ENCODE results near the gene DTNA.
"Not testable (repeated sequence)": the region's sequence is repeated elsewhere in the genome, so short reads cannot be mapped to it uniquely, and the experiment has no call there.

The DTNA gene

DNA sequence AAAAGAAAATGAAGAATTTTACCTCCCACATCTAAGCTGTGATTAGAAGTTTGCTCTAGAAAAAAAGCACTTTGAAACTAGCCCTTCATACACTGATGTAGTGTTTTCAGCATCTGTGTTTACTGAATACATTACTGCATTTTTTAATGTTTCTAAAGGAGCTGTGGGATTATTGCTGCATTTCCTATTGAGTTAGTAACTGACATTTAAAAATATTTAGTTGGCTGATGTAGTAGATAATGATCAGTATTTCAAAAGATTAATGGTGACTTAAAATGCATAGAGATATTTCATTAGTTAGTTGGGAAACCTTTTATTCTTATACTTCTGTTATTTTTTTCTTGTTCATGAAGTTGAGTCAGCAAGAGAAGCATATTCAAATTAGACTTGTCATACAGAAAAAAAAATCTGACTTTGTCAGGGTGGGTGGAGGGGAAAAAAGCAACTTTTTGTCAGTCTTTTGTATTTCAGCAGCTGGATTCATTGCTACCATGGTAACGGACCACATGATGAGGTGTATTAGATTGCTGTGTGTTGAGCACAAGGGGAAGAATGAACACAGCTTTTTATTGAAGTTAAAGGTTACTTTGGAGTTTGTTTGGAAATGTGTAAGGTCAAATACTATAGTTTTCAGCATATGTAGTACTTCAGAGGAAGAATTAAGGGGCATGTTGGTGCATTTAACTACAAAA, at the start of gene DTNA:
DTNA (plus strand) TSS at position 549 of the 692 bp plus-strand sequence. CDS start 45,679 bp downstream, outside the sequence.
- peak; percentile 50 for DNase-seq (ENCODE audit: low read depth)

DNA sequence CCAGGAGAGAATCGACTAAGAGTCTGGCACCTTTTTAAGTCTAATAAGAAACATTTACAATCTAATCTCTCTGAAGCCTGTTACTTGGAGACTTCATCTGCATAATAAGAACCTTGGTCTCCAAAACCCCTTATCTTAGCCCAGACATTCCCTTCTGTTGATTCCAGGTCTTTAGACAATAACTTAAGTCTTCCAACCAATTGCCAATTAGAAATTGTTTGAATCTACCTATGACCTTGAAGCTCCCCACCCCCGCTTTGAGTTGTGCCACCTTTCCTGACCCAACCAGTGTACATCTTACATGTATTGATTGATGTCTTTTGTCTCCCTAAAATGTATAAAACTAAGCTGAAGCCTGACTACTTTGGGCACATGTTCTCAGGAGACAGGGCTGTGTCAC, 49.5 kb upstream of the DTNA start:
- DNase-seq (ENCODE audit: low read depth), result no peak

DNA sequence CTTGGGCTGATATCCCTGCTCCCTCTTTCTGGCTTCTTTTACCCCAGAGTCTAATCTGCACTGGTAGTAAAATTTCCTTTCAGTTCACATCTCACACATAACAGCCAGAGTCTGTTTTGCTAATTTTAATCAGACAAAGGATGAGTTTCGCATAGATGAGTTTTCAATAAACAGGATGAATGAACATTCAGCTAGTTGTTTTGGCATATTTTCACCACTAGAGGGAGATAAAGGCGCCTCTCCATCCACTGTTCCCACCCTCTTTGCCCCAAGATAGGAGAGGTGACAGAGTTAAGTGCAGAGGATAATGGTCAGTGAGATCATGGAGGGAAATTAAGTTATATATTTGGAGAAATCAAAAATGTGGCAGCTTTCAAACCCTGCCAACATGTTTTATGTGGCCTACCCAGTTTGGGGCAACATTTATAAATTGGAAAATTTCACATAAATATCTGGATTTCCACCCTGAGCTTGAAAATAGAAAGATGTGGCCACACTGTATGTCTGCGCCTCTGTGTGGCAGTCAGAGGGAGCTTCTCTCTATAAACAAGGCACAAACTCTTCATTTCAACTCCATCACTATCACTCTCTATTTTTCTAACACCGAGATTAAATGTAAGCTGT, 48.5 kb upstream of the DTNA start:
- peak; percentile 41 for DNase-seq (ENCODE audit: low read depth)

DNA sequence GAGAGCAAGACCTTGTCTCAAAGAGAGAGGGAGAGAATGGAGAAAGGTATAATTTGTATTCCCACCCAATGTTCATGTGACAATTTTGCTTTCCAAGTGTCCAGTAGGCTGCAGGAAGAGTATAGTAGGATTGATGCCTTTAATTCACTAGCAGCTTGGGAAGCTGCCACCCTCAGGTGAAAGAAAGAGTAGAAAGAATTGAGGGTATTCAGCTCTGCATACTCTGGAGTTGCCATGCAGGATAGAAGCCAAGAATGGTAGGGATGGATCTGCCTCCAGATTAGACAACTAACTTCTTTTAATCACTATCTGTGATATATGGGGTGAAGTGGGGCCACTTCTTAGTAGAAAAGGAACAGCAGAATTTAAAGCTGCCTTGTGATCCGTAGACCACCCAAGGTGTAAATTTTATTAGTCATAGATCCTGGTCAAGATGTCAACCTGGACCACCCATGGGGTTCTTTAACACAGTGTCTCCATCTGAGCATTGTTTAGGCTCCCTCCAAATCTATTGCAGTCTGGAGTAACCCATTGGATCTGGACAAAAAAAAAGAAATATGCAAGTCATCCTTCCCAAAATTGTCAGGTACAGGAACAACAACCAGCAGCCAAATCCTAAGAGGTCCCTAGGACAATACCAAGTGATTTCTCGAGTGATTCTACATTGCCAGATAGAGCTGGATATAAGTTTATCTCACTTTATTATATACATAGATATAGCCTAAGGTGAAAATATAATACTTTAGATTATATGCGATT, 33.1 kb upstream of the DTNA start:
- DNase-seq (ENCODE audit: low read depth), result no peak

DNA sequence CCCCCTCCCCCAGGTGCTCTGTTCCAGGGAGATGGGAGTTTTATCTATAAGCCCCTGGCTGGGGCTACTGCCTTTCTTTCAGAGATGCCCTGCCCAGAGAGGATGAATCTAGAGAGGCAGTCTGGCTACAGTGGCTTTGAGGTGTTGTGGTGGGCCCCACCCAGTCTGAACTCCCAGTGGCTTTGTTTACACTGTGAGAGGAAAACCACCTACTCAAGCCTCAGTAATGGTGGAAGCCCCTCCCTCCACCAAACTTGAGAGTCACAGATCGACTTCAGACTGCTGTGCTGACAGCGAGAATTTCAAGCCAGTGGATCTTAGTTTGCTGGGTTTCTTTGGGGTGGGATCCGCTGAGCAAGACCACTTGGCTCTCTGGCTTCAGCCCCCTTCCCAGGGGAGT, 20.3 kb upstream of the DTNA start:
- not testable (repeated sequence) for DNase-seq (ENCODE audit: low read depth)

DNA sequence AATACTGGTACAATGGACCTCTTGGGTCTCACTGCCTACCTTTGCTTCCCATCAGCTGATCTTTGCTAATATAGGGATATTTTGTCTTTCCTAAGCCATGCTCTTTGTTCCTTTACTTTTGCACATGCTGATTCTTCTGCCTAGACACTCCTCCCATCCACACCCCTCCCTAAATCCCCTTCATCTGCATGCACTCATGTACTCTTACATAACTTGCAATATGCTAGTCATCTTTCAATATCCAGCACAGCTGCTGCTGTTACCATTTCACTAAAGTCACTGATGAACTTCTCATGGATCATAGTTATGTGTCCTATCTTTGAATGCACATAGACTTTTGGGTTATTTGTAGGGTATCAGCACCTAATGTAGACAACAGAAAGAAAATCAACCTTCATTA, 18.5 kb upstream of the DTNA start:
- no peak for DNase-seq (ENCODE audit: low read depth)

DNA sequence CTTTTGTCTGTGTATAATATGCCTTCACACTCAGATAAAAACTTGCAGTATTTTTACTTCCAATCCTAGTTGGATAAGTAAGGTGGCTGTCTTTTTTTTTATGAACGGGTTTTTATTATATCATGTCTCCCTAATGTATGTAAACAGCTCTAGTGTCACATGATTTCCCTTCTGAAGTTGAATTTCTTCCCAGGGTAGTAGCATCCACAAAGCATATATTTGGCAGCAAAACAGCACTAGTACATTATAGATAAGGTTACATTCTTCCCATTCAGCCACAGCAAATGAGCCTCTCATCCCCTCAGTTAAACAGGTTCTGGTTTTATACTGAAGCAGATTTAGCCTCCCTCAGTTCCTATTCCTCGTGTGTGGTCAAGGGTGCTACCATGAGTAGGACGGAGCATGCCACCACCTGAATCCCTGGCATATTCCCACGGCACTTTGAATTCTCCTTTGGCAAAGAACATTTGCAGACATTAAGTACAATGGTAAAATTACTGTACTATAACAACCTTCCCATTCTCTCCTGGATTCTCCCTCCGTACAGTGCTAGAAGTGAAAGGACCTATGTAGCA, 15.4 kb upstream of the DTNA start:
- DNase-seq (ENCODE audit: low read depth), result no peak

DNA sequence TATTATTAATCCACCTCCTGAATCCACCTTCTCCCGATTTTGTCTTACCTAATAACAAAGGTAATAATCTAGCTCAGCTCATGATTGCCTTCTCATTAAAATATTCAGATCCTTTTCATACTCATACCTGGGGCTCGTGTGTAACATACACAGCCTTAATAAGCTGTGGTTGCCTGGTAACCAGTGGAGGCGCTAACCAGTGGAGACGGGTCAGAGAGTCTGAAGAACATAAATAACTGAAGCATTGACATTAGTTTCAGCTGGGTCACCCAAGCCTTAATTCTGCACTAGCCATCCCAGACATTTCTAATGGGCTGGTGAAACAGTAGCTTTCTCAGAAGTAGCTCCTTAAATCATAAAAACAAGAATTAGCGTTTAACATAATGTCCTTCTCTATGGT, 14.8 kb upstream of the DTNA start:
- no peak for DNase-seq (ENCODE audit: low read depth)

DNA sequence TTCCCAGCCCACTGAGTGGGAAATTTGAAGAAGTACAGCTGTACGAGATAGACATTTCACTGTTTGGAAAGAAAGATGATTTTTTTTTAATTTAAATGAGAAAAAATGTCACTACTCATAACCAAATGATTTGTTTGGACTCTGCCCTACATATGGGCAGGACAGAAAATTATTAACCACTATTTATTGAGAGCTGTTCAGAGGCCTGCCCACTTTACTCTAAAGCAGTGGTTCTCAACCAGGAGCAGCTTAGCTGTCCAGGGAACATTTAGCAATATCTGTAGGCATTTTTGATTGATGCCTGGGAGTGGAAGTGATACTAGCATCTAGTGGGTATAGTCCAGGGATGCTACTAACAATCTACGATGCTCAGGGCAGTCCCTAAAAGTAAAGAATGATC, 13.4 kb upstream of the DTNA start:
- no peak for DNase-seq (ENCODE audit: low read depth)

DNA sequence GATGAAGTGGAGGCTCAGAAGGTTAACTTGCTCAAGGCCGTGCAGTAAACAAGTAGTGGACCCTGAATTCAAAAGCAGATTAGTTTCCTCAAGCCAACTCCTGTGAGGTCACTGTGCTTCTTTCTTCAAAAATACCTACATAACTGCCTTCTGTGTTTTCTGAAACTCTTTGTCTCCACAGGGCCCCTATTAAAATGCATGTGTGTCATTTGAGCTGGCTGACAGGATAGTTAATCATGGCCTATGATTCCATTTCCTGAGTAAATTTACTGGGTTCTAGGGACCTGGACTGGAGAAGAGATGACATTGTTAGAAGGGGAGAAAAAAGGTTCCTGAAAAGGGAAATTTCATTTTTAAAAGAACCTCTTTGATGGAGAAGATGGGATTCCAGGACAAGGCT, 12.9 kb upstream of the DTNA start:
- DNase-seq (ENCODE audit: low read depth), result no peak

DNA sequence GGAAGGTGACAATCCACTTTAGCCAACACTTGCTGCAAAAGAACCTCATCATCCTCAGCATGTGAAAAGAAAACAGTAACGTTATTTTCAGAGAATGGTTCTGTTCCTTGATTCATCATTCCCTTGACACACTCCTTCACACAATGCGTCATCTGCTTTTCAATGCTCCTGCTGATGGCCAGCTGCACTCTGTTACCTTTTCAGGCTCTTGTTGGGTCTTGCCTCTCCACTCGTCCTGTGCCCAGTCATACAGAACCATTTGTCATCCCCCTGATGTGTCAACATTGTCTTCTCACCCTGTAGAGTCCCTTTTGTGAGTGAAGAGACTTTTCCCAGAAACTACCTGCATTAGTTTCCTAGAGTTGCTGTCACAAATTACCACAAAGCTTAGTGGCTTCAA, 12.2 kb upstream of the DTNA start:
- no peak for DNase-seq (ENCODE audit: low read depth)

DNA sequence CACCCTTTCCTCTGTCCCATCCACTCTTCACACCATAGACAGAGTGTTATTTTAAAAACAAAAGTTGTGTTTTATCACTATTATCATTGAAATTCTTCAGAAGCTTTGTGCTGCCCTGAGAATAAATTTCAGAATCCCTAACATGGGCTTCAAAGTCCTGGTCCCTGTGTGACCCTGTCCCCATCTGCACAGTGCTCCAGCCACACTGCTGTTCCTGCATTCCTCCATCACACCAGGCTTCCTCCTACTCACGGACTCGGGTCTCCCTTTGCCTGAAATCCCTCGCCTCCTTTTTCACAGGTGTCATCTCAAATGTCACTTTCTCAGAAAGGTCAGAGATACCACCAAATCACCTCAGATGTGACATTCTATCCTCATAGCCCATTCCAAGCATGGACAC, 8.2 kb upstream of the DTNA start:
- no peak for DNase-seq (ENCODE audit: low read depth)

DNA sequence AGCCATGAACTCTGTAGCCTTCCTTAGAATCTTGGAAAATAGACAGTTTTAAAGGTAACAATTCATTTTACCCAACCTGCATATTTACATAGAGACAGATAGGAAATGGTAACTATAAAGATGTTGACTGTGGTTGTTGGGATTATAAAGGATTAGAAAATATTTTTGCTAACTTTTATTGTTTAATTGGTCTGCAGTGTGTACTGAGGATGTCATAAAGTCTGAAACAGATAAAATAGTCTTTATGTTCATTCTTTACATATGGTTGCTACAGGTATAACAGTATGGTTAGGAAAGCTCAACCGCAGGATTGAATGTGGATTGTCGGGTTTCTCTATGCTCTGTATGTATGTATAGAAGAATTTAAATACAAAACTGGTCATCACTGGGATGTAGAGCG, 7.3 kb upstream of the DTNA start:
- DNase-seq (ENCODE audit: low read depth), result no peak

DNA sequence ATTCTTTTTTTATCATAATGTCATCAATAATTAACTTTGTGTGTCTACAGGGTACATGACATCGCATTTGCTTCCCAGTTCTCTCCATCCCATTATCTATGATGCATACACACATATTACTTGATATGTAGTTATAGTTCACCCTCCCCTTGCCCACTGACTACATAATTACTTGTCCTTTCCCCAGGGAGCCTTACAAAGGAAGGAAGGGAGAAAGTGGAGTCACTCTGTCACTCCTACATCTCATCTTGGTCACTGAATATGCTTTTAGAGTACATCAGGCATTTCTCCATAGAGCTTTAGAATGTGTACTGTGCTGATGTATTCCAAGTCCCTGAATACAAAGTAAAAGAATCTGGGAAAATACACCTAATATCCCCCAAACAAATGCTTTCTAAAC, 6.0 kb upstream of the DTNA start:
- no peak for DNase-seq (ENCODE audit: low read depth)

DNA sequence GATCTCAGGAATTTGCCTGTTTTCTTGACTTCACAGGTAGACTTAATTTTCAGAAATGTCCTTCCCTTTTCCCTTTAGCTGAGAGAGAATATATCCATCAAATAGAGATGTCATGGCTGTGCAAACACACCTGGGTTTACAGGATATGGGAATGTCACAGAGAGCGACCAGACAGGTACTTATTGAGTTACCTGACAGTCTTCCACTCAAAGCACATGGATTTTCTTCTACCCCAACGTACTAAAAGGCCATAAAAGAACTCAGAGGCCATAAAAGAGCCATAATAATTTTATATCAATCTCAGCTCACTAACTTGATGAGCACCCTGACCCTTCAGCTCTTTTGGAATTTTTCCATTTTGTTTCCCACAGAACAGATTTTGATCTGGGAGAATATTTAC, 5.3 kb upstream of the DTNA start:
- no peak for DNase-seq (ENCODE audit: low read depth)

DNA sequence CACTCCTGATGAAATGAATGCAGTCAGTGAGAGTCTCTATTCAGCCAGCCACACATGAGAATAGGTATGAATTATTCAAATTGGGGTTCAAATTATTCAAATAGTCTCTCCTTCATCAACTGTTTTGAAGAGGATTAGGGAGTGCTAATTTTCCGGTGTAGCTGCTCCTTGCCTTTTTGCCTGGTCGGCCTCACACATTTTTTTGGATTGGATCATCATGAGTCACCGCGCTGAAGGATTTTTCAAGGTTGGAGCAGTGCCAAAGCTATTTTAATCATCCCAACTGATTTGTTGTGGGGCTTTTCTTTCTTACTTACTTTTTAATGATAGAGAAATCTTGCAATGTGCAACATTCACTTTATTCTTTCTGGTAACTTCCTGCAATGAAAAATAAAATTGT, 2.4 kb upstream of the DTNA start:
- DNase-seq (ENCODE audit: low read depth), result peak; percentile 85

DNA sequence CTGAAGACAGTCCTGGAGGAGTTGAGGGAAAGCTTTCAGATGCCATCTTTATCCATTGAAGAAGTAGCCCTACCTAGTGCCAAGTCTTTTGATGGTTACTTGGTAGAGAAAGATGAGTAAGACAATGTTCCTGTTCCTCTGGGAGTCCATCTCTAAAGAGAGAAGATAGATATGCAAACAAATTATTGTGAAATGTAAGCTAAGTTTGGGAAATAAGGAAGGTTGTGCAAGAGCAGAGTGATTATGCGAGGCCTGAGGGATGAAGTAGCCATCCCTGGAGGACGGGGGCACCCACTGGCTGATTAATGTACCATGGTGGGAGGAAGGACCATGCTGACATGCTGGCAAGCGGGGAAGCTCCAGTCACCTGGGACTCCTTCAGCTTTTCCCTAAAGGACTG, 994 bp upstream of the DTNA start:
- no peak for DNase-seq (ENCODE audit: low read depth)

DNA sequence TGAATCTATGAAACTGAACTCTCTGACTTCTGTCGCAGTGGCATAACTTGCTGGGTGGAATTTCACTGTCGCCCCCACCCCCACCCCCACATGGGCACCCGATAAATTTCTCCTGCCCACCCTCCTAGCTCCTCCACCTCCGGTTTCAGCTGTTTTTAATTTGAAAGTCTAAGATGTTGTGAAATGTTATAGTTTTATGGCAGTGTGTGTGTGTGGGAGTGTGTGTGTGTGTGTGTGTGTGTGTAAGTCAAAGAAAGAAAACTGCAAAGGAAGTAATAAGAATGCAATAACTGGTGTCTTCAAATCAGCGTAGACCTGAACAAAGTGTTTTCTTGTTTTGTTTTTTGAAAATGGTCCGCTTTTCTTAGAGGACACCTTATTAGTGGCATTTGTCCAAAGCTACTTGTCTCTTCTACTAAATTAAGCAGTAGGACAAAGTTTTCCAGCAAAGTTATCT, 388 bp downstream of the DTNA start:
- DNase-seq (ENCODE audit: low read depth), result no peak

DNA sequence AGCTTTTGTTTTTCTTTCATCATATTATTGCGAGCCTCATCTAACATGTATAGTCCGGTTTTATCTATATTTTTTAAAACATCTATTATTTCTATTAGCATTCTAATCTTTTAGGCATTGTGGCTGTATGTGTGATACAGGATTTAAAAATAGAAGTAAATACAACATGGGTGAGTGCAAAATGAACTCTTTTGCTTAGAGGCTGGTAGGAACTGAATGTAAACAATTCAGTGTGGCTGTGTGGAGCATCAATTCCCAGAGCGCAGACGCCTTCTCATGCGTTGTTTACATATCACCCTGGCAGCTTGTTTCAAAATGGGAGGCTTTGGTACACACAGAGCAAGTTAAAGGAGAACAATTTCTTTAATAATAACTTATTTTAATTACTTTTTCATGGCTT, 836 bp downstream of the DTNA start:
- DNase-seq (ENCODE audit: low read depth), result no peak

DNA sequence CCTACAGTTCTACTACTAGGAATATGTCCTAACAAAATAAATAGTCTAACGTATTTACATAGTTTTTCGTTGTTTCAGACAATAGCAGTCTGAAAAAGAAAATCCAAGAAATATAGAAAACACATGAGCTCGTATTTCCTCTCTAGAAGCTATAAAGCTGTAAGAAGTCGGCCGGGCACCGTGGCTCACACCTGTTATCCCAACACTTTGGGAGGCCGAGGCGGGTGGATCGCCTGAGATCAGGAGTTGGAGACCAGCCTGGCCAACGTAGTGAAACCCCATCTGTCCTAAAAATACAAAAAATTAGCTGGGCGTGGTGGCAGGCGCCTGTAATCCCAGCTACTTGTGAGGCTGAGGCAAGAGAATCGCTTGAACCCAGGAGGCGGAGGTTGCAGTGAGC, 6.0 kb downstream of the DTNA start:
- DNase-seq (ENCODE audit: low read depth), result not testable (repeated sequence)

DNA sequence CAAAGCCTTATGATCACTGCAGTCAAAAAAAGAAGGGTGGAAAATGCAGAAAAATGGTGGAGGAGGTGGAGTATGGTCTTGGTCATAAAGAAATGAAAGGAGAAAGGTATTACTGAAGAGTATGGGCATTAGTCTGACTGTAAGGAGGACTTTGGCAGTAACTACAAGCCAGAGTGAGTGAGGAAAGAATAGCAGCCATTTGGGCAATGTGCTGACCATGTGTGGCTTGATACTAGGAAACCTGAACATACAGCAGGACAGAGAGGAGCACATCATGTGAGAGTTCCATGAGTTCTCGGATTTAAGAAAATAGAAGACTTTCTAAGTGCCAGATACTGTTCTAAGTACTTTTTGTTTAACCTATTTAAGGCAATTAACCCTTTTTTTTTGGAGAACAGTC, 8.5 kb downstream of the DTNA start:
- DNase-seq (ENCODE audit: low read depth), result no peak

DNA sequence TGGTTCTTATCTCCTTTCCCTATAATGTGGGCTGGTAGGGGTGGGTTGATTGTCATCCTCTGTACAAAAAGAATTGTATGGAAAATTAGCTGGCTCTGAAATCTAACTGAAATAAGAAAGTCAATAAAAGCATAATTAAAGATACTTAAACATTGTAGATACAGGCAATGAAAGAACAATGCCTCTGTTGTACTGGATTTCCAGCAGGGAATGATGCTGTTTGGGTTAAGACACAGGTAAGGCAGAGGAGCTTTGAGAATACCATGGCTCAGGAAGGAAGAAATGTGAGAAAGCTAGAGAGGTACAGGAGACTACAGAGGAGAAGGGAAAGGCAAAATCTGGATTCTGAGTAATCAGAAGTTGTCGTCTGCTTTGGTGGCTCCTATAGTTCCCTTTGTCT, 10.1 kb downstream of the DTNA start:
- no peak for DNase-seq (ENCODE audit: low read depth)

DNA sequence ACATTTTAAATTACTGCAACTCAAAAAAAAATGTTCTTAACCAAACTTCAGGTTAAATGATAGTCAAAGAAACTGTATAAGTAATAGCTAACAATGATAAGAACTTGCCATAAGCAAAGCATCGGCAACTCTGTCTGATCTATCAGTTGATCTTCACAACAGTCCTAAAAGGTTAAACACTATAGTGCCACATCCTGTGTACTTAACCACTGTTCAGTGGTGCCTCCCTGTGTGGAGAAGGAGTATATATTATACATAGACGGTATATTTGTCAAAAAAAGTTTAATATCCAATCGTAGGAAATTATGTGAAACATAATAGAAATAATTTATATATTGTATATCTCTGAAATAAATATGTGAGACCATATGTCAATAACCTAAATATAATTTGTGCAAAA, 13.0 kb downstream of the DTNA start:
- DNase-seq (ENCODE audit: low read depth), result no peak

Measured in HS-27A (cell line).